H9 (cell line): ENCODE data around the gene ALMS1. TPM values are rescaled to one million over a fixed set of nuclear protein-coding genes. Genes with fewer than 3 reads are reported as not detected.

Source experiments
- DNase-seq: peaks from one replicate; pipeline ENCODE4 v3.0.0-alpha.2; 2017
- H2AFZ ChIP-seq: one replicate; pipeline ENCODE4 v1.6.1; 2013; ENCODE audit warnings: mild to moderate bottlenecking, low read length, control low read depth, moderate library complexity
- H2AK5ac ChIP-seq: 2 replicates; pipeline ENCODE4 v1.6.1; 2013; ENCODE audit warnings: low read length, control low read depth, mixed read lengths; ENCODE audit not compliant: insufficient read length
- H2BK120ac ChIP-seq: one replicate; pipeline ENCODE4 v1.6.1; 2013; ENCODE audit warnings: low read depth, mild to moderate bottlenecking, low read length, control low read depth, inconsistent platforms; ENCODE audit not compliant: poor library complexity, severe bottlenecking
- H2BK12ac ChIP-seq: 2 replicates; pipeline ENCODE4 v1.6.1; 2013; ENCODE audit warnings: low read length, control low read depth, mixed read lengths, low read depth; ENCODE audit not compliant: insufficient read length
- H2BK15ac ChIP-seq: 2 replicates; pipeline ENCODE4 v1.6.1; 2013; ENCODE audit warnings: low read depth, low read length, control low read depth
- H2BK20ac ChIP-seq: one replicate; pipeline ENCODE4 v1.6.1; 2013; ENCODE audit warnings: low read depth, mild to moderate bottlenecking, low read length, control low read depth, inconsistent platforms; ENCODE audit not compliant: poor library complexity, severe bottlenecking
- H2BK5ac ChIP-seq: 2 replicates; pipeline ENCODE4 v1.6.1; 2013; ENCODE audit warnings: low read length, control low read depth, mixed read lengths; ENCODE audit not compliant: insufficient read length
- H3K14ac ChIP-seq: 2 replicates; pipeline ENCODE4 v1.6.1; 2013; ENCODE audit warnings: low read length, control low read depth; ENCODE audit not compliant: insufficient read depth
- H3K18ac ChIP-seq: 2 replicates; pipeline ENCODE4 v1.6.1; 2013; ENCODE audit warnings: low read depth, mild to moderate bottlenecking, mixed read lengths, low read length, control low read depth; ENCODE audit not compliant: insufficient read length
- H3K23ac ChIP-seq: 2 replicates; pipeline ENCODE4 v1.6.1; 2013; ENCODE audit warnings: low read length, control low read depth, mixed read lengths, low read depth; ENCODE audit not compliant: insufficient read length
- H3K23me2 ChIP-seq: 2 replicates; pipeline ENCODE4 v1.6.1; 2013; ENCODE audit warnings: low read depth, mild to moderate bottlenecking, mixed read lengths, low read length, control low read depth; ENCODE audit not compliant: insufficient read length, poor library complexity, severe bottlenecking
- H3K27ac ChIP-seq: 2 replicates; pipeline ENCODE4 v1.5.1; 2013; ENCODE audit warnings: low read length, control low read depth, mixed read lengths, low read depth; ENCODE audit not compliant: insufficient read length
- H3K27me3 ChIP-seq: 2 replicates; pipeline ENCODE4 v1.6.1; 2013; ENCODE audit warnings: low read length, control low read depth, inconsistent platforms; ENCODE audit not compliant: insufficient read depth
- H3K4ac ChIP-seq: 2 replicates; pipeline ENCODE4 v1.6.1; 2013; ENCODE audit warnings: low read depth, mild to moderate bottlenecking, control low read depth, inconsistent platforms, low read length, moderate library complexity
- H3K4me1 ChIP-seq: 2 replicates; pipeline ENCODE4 v1.6.1; 2013; ENCODE audit warnings: low read length, control low read depth, inconsistent platforms; ENCODE audit not compliant: insufficient read depth
- H3K4me2 ChIP-seq: 2 replicates; pipeline ENCODE4 v1.6.1; 2013; ENCODE audit warnings: low read length, control low read depth, mixed read lengths; ENCODE audit not compliant: insufficient read length, insufficient read depth
- H3K56ac ChIP-seq: 2 replicates; pipeline ENCODE4 v1.6.1; 2013; ENCODE audit warnings: low read depth, mild to moderate bottlenecking, mixed read lengths, low read length, control low read depth; ENCODE audit not compliant: insufficient read length
- H3K79me1 ChIP-seq: 2 replicates; pipeline ENCODE4 v1.6.1; 2013; ENCODE audit warnings: low read depth, mild to moderate bottlenecking, moderate library complexity, low read length, control low read depth, inconsistent platforms; ENCODE audit not compliant: insufficient read depth, poor library complexity, severe bottlenecking
- H3K79me2 ChIP-seq: 2 replicates; pipeline ENCODE4 v1.6.1; 2013; ENCODE audit warnings: low read length, control low read depth, inconsistent platforms; ENCODE audit not compliant: insufficient read depth
- H3K9ac ChIP-seq: 2 replicates; pipeline ENCODE4 v1.6.1; 2013; ENCODE audit warnings: low read length, control low read depth, mixed read lengths; ENCODE audit not compliant: insufficient read length; ENCODE audit errors: extremely low read depth
- H3K9me3 ChIP-seq: one replicate; pipeline ENCODE4 v1.6.1; 2013; ENCODE audit warnings: low read depth, low read length, inconsistent platforms; ENCODE audit not compliant: control insufficient read depth
- H3T11ph ChIP-seq: one replicate; pipeline ENCODE4 v1.6.1; 2013; ENCODE audit warnings: mild to moderate bottlenecking, low read length, control low read depth, inconsistent platforms
- H4K20me1 ChIP-seq: one replicate; pipeline ENCODE4 v1.6.1; 2013; ENCODE audit not compliant: control insufficient read depth, insufficient read length, insufficient read depth
- H4K5ac ChIP-seq: 2 replicates; pipeline ENCODE4 v1.6.1; 2013; ENCODE audit warnings: low read depth, mild to moderate bottlenecking, mixed read lengths, low read length, control low read depth; ENCODE audit not compliant: insufficient read length
- H4K8ac ChIP-seq: replicated peaks from 2 replicates; pipeline ENCODE4 v1.6.1; 2013; ENCODE audit warnings: low read length, control low read depth, mixed read lengths, low read depth; ENCODE audit not compliant: insufficient read length
- H4K91ac ChIP-seq: 2 replicates; pipeline ENCODE4 v1.6.1; 2013; ENCODE audit warnings: low read depth, mild to moderate bottlenecking, moderate library complexity, mixed read lengths, low read length, control low read depth; ENCODE audit not compliant: insufficient read length
- H3K27ac Mint-ChIP-seq, 3 experiments: 2 replicates in 2 of 3; 3 replicates in 1 of 3; pipeline ENCODE4 v1.8.0; 2020 to 2021; ENCODE audit warnings: mixed read lengths in 3 of 3, mild to moderate bottlenecking in 1 of 3, moderate library complexity in 1 of 3
- H3K27me3 Mint-ChIP-seq: 2 replicates; pipeline ENCODE4 v1.8.0; 2021; ENCODE audit warnings: low read depth, mild to moderate bottlenecking, moderate library complexity, mixed read lengths
- H3K36me3 Mint-ChIP-seq, 3 experiments: 2 replicates in 2 of 3; 3 replicates in 1 of 3; pipeline ENCODE4 v1.8.0; 2020 to 2021; ENCODE audit warnings: low read depth in 3 of 3, mixed read lengths in 3 of 3; ENCODE audit not compliant: insufficient read depth in 1 of 3
- H3K4me1 Mint-ChIP-seq, 2 experiments: 2 replicates each; pipeline ENCODE4 v1.8.0; 2020; ENCODE audit warnings: mixed read lengths in 2 of 2
- H3K4me3 Mint-ChIP-seq, 2 experiments: 2 replicates in 1 of 2; 3 replicates in 1 of 2; pipeline ENCODE4 v1.8.0; 2020 to 2021; ENCODE audit warnings: mild to moderate bottlenecking in 2 of 2, mixed read lengths in 2 of 2, moderate library complexity in 1 of 2
- H3K9me3 Mint-ChIP-seq, 2 experiments: 2 replicates in 1 of 2; 3 replicates in 1 of 2; pipeline ENCODE4 v1.8.0; 2020; ENCODE audit warnings: mild to moderate bottlenecking in 2 of 2, mixed read lengths in 2 of 2, moderate library complexity in 1 of 2
- CTCF ChIP-seq: fragments of 200-600 bp; sonication (generic); conservative IDR thresholded peaks from 3 replicates; pipeline ENCODE4 v1.8.0; 2021; ENCODE audit warnings: antibody characterized with exemption, mild to moderate bottlenecking
- WGBS: extraction: QIAGEN DNeasy Blood & Tissue Kit; methylation state at CpG from one replicate; pipeline ENCODE4 v1.1.7; 2013; ENCODE audit warnings: missing lambda C conversion rate, low lambda C conversion rate, mixed read lengths; ENCODE audit not compliant: insufficient read length; ENCODE audit errors: extremely low coverage; 5-methylcytosine and 5-hydroxymethylcytosine counted together
- total RNA-seq: library from RNA; stranded (reverse); gene quantifications from 2 replicates; pipeline ENCODE4 v1.2.1, GENCODE V29; 2021

Gene ALMS1
- total RNA-seq, 1 experiment from 2014 or later, result 36.2 TPM

DNA sequence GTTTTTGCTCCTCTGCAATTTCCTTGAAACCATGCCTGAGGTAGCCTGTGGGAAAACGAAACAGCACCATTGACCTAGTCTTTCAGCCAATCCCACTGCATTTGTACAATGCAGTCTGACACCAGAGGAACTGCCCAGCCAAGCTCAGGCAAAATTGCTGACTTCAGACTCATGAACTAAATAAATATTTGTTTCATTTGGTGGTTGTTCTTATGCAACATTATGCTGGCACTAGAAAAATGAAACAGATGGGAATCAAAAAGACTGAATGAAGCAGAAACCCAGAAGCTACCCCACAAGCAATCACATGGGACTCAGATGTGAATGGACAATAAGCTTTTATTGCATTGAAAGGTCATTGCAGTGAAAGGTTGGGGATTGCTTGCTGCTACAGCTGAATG is 254.9 kb downstream of the ALMS1 start:
- DNase-seq, result no peak
- no peaks in the 10 kb centered on the region for H3K27me3 ChIP-seq
- H2AK5ac ChIP-seq, result no peak overlapping the region
- no peak overlapping the region for H2BK20ac ChIP-seq
- H2AFZ ChIP-seq, result no peak overlapping the region
- peaks cover 26% of the 10 kb centered on the region for H3K9me3 ChIP-seq
- H3K4me2 ChIP-seq, result no peak overlapping the region
- no peaks in the 10 kb centered on the region for H3K79me1 ChIP-seq
- H2BK15ac ChIP-seq, result no peak overlapping the region
- no peak overlapping the region for H2BK5ac ChIP-seq
- no peak overlapping the region for H4K8ac ChIP-seq
- Mint-ChIP-seq H3K36me3 (peaks cover 8 to 24% (median 13%) of the 10 kb centered on the region in 3 experiments), H3K9me3 (peaks cover 36 to 50% of the 10 kb centered on the region in 2 experiments), H3K27me3 (peaks cover 36% of the 10 kb centered on the region), H3K4me3 (no peak overlapping the region; a peak in 1 of 5 replicates), H3K4me1 (peaks cover 0 to 2% of the 10 kb centered on the region in 2 experiments; a peak in 1 of 4 replicates), H3K27ac (no peak overlapping the region)
- no peak overlapping the region for H3K18ac ChIP-seq
- H3K79me2 ChIP-seq, result no peaks in the 10 kb centered on the region
- no peak overlapping the region for H3K27ac ChIP-seq
- H3K56ac ChIP-seq, result no peak overlapping the region
- no peak overlapping the region for H3K23ac ChIP-seq
- no CpG with 5 or more reads among the region's 1 CpG for WGBS
- no peak overlapping the region for H4K91ac ChIP-seq
- TF ChIP-seq CTCF, result no peak
- no peaks in the 10 kb centered on the region for H4K20me1 ChIP-seq
- H4K5ac ChIP-seq, result no peak overlapping the region
- H2BK120ac ChIP-seq, result no peak overlapping the region
- H3K23me2 ChIP-seq, result no peaks in the 10 kb centered on the region
- H3K4ac ChIP-seq, result no peak overlapping the region
- H2BK12ac ChIP-seq, result no peak overlapping the region
- H3K4me1 ChIP-seq, result no peaks in the 10 kb centered on the region
- H3K14ac ChIP-seq, result no peak overlapping the region
- H3K9ac ChIP-seq, result no peak overlapping the region
- H3T11ph ChIP-seq, result no peak overlapping the region
